GM19455 (cell line): Measurements from ENCODE around the gene ZNF556.
"Not testable (repeated sequence)": the region's sequence is repeated elsewhere in the genome, so short reads cannot be mapped to it uniquely, and the experiment has no call there.

Source experiments
- ATAC-seq: cut with Tn5 transposase; IDR thresholded peaks from one replicate; pipeline ENCODE4 v1.9.1; 2021; ENCODE audit not compliant: unreplicated experiment

The ZNF556 gene

DNA sequence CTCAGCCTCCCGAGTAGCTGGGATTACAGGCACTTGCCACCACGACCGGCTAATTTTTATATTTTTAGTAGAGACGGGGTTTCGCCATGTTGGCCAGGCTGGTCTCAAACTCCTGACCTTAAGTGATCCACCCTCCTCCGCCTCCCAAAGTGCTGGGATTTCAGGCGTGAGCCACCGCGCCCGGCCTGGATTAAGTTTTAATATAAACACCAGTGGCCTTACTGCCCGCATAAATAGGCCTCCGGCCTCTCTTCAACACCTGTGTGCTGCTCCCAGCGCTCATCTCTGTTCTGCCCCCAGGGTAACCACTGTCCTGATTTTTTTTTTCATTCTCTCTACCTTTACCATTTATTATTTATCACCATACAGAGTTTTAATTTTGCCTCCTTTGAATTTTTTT, 36.2 kb downstream of the ZNF556 start:
- not testable (repeated sequence) for ATAC-seq

- ATAC-seq = no peak
Measured at GRCh38 chr19:2905918-2906519, 38.9 kb downstream of the ZNF556 start.

- ATAC-seq = no peak
Measured at GRCh38 chr19:2906631-2907195, 39.6 kb downstream of the ZNF556 start.

DNA sequence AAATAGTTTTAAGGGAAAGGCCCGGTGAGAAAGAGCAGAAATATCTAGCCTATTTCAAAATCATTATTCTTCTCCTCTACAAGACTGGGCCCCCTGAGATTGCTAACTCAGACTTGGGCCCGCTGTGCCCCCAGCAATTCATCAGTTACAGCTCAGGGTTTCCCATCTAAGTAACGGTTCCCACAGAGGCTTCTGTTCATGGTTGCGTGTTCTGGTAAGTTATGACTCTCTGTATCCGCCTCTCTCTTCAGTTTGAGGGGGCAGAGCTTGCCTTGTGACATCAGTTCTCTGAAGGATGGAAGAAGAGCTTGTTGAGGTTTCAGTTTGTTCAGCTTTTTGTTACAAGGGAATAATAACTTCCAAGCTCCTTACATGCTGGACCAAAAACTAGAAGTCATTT, 45.2 kb downstream of the ZNF556 start:
- no peak for ATAC-seq

GRCh38 chr19:2917275-2918184, 50.4 kb downstream of the ZNF556 start:
- no peak for ATAC-seq

GRCh38 chr19:2922987-2923386, 55.9 kb downstream of the ZNF556 start:
- ATAC-seq = no peak

DNA sequence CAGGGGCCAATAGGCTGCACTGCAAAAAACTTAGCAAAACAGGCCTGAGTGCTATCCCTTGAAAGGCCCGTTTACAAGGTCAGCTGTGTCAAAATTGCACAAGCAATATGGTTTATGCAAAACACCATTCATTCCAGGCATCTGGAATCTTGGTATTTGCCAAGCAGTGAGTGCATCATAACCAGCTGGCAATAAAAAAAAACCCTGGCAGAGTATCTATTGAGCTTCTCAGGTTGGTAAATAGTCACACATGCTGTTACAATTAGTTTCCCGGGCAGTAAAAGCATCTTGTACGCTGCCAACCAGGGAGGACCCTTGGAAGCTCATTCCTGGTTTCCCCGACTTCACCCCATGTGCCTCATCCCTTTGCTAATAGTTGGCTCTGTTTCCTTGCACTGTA, 56.4 kb downstream of the ZNF556 start:
- no peak for ATAC-seq

GRCh38 chr19:2926341-2927031, 59.4 kb downstream of the ZNF556 start:
- ATAC-seq = no peak

- no peak for ATAC-seq
Measured at GRCh38 chr19:2927032-2927430, 59.9 kb downstream of the ZNF556 start.
